LoVo (cell line): ENCODE data around the gene MPPED1.

Experiments
- DNase-seq: peaks from one replicate; pipeline ENCODE4 v3.0.0-alpha.2; 2016; ENCODE audit warnings: low spot score

MPPED1 gene

GRCh38 chr22:43448048-43448447, 36.2 kb downstream of the MPPED1 start:
- DNase-seq, result no peak

- DNase-seq, result no peak
Observed at GRCh38 chr22:43449205-43449830, 37.5 kb downstream of the MPPED1 start.

DNA sequence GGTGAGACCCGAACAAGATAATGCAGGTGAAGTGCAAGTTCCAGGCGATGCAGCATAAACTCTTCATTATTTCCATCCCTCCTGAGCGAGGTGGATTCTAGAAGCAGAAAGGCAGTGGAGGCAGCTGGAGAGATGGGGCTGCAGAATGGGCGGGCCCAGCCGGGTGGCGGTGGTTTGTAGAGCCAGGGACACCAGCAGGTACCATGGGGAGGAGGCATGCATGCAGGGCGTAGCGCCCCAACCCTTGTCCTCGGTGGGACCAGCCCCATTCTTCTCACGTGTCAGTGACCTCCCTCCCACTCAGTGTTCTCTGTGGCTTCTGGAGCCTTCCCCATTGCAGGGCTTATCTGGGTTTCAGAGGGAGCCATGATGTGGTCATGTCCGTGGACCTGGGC, 38.0 kb downstream of the MPPED1 start:
- DNase-seq, result no peak

DNA sequence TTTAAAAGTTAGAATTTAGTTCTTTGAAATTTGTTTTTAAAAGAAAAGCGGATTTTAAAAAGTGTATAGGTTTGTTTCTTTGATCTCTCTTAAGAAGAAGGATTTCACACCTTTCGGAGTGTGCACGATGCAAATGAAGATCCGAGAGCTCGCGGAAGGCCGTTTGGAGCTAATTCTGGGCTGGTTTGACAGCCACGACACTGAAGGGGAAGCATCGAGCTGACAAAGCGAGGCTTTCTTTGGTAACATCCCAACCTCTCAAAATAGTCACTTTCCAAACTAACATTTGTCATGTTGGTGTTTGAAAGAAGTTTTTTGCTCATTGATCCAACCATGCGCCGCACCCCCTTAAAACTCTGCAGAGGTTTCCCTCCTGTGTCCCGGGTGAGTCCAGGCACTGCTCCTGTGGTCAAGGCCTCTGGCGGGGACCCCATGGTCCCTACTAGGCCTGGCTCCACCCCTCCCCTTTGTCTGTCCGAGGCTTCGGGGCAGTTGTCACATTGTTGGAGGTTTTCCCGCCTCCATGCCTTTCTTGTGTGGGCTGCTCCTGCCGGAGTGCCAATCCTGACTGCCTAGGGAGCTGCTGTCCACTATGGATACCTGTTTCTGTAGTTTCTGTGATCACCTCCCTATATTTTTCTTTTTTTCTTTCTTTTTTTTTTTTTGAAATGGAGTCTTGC, 39.7 kb downstream of the MPPED1 start:
- no peak for DNase-seq

GRCh38 chr22:43455846-43456245, 44.0 kb downstream of the MPPED1 start:
- no peak for DNase-seq

GRCh38 chr22:43457002-43457401, 45.2 kb downstream of the MPPED1 start:
- no peak for DNase-seq

GRCh38 chr22:43462701-43463100, 50.9 kb downstream of the MPPED1 start:
- DNase-seq, result no peak

- no peak for DNase-seq
Observed at GRCh38 chr22:43464809-43465208, 53.0 kb downstream of the MPPED1 start.

DNA sequence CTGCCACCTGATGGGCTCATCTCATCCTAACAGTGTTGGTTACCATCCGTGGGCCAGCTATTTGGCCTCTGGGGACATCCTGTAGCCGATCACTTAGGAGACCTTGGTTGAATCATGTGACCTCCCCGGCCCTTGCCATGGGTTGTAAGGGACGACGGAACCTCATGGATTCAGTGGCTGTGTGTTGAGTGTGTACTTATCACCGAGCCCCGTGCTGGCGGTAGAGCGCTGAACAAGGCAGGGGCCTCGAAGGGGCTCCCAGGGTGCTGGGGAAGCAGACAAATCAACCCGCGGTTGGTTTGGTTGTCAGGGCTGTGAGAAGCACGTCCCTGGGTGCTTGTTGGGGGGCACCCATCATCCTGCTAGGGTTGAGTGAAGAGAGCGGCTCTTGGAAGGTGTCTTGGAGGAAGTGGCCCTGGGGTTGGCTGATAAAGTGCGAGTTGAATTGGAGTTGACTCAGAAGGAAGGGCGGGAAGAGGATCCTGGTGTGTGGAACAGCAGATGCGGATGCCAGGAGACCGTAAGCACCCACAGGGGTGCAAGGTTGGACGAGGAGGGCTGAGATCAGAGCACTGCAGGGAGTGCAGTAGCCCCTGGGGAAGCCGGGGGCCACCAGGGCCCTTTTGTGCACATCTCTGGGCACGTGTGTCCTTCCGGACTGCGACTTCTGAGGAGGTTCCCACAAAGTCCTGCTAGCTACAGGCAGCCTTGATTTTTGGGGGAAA, 53.6 kb downstream of the MPPED1 start:
- DNase-seq, result no peak

- DNase-seq, result no peak
Observed at GRCh38 chr22:43466710-43467109, 54.9 kb downstream of the MPPED1 start.

GRCh38 chr22:43467216-43467940, 55.6 kb downstream of the MPPED1 start:
- DNase-seq, result no peak

GRCh38 chr22:43470253-43470652, 58.4 kb downstream of the MPPED1 start:
- no peak for DNase-seq

GRCh38 chr22:43470941-43471585, 59.2 kb downstream of the MPPED1 start:
- no peak for DNase-seq

DNA sequence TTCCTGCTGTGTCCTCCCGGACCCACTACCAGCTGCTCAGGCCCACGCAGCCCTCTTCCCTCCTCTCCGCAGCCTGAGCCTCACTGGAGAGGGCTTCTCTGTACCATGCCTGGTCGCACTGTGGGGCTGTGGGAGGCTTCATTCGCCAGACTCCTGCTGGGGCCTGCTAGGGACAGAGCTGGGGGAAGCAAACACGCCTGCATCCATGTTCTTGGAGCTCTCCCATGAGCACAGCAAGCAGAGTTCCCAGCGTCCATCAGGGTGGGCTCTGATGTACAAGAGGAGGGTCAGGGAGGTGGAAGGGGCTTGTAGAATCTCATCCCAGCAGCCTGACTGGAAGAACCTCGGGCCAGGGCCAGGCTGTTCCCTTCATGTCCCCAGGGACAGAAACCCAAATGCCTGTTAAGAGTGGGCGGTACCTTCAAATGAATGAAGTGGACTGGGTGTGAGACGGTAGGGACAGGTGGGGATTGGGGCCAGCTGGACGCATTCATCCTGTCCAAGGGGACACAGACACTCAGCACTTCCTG, 59.9 kb downstream of the MPPED1 start:
- DNase-seq, result no peak

GRCh38 chr22:43473031-43473430, 61.2 kb downstream of the MPPED1 start:
- DNase-seq, result no peak

GRCh38 chr22:43473441-43473840, 61.6 kb downstream of the MPPED1 start:
- no peak for DNase-seq

GRCh38 chr22:43474161-43475101, 62.6 kb downstream of the MPPED1 start:
- DNase-seq, result no peak

GRCh38 chr22:43475549-43476076, 63.8 kb downstream of the MPPED1 start:
- DNase-seq, result no peak

DNA sequence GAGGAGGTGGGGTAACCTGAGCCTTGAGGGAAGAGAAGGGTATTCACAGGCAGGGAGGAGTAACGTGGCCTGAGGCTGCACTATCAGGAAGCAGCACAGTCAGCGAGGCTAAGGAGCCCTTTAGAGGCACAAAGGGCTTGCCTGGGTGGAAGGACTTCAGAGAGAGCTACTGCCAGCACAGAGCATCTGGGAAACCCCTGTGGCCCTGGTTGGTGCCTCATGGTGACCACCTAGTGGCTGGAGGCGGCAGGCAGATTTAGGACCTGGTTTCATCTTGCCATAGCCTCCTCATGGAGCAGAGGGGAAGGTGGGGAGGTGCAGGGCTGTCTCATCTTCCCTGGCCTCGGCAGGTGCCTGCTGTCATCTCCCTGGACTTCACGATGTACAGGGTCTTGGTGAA, 64.5 kb downstream of the MPPED1 start:
- no peak for DNase-seq
